ENCODE data around the gene POLR2I. TPM values are rescaled to one million over a fixed set of nuclear protein-coding genes. Genes with fewer than 3 reads are reported as not detected.
A peak's percentile ranks its signal among the peaks of the same experiment; 100 is the strongest.

POLR2I gene
- total RNA-seq, 1 experiment from 2014 or later, result 250 TPM

DNA sequence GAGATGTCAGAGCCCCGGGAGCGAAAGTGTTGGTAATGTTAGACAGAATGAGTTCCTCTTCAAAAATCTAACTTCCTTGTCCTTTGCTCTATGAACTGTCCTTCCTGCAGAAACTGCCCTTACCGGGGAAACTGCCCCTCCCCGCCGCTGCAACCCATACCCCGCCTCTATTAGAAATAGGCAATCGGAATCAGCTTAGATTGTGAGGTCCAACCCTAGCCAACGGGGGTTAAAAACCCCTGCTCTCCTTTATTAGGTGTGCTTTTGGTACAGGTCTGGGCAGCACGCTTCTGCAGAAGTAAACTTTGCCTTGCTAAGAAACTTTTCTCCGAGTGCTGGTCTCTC lies 13.7 kb upstream of the POLR2I start:
- Histone ChIP-seq H3K4me2 (ENCODE audit: low read length) (peak overlapping the region; percentile 78), H3K9ac (ENCODE audit: low read length) (peak overlapping the region; percentile 70), H3K9me3 (ENCODE audit: low read length) (no peaks in the 10 kb centered on the region), H3K4me1 (ENCODE audit: insufficient read depth, low read length) (peaks cover 18% of the 10 kb centered on the region), H3K36me3 (ENCODE audit: low read depth, low read length) (peaks cover 7% of the 10 kb centered on the region; the same call in 1 of the 2 replicates), H3K4me3 (ENCODE audit: low read length) (peak overlapping the region; percentile 57), H2AFZ (ENCODE audit: low read length) (peak overlapping the region; percentile 85), H3F3A (ENCODE audit: low read length, unreplicated experiment) (no peaks in the 10 kb centered on the region), H4K20me1 (ENCODE audit: low read length) (no peaks in the 10 kb centered on the region), H3K27me3 (ENCODE audit: low read length) (no peaks in the 10 kb centered on the region), H3K27ac (ENCODE audit: low read length) (peak overlapping the region; percentile 73), H3K9me2 (replicated peaks; ENCODE audit: low read length) (no peaks in the 10 kb centered on the region), H3K79me2 (ENCODE audit: low read length) (no peaks in the 10 kb centered on the region)
- ChIA-PET CTCF (no interaction called here), POLR2A (ENCODE audit: unreplicated experiment) (interaction anchor here (0.5 to 1.0 kb wide), 4 partner anchors 11 to 529 kb away, joined by 3 to 5 read pairs (median 5); partner anchors contain the start of gene CAPNS1)
- DNase-seq, result no peak
- TF ChIP-seq EZH2phosphoT487 (IDR thresholded peaks at IDR 0.05; ENCODE audit: borderline replicate concordance, low read length), result no peak
- TF ChIP-seq, protein P1, sequence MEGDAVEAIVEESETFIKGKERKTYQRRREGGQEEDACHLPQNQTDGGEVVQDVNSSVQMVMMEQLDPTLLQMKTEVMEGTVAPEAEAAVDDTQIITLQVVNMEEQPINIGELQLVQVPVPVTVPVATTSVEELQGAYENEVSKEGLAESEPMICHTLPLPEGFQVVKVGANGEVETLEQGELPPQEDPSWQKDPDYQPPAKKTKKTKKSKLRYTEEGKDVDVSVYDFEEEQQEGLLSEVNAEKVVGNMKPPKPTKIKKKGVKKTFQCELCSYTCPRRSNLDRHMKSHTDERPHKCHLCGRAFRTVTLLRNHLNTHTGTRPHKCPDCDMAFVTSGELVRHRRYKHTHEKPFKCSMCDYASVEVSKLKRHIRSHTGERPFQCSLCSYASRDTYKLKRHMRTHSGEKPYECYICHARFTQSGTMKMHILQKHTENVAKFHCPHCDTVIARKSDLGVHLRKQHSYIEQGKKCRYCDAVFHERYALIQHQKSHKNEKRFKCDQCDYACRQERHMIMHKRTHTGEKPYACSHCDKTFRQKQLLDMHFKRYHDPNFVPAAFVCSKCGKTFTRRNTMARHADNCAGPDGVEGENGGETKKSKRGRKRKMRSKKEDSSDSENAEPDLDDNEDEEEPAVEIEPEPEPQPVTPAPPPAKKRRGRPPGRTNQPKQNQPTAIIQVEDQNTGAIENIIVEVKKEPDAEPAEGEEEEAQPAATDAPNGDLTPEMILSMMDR (conservative IDR thresholded peaks at IDR 0.05; ENCODE audit: low read depth, low read length), result no peak
- no peak for TF ChIP-seq EZH2 (IDR thresholded peaks at IDR 0.05; ENCODE audit: low read length, unreplicated experiment)
- TSS peak; percentile 91 for BruUV-seq (replicated peaks)
- no peak for ATAC-seq
- intact Hi-C loops (cut with micrococcal nuclease), result no loop called here

DNA sequence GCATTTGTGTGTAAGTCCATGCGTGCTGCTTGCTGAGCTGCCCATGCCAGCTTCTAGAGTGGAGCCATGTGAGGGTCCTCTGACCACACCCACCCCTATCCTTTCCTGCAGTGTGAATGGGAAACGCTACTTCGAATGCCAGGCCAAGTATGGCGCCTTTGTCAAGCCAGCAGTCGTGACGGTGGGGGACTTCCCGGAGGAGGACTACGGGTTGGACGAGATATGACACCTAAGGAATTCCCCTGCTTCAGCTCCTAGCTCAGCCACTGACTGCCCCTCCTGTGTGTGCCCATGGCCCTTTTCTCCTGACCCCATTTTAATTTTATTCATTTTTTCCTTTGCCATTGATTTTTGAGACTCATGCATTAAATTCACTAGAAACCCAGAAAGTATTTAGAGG lies 10.9 kb upstream of the POLR2I start:
- 0 out of 2 replicates have a peak, but pooled peaks cover 6% of the 10 kb centered on the region for H3K4me1 ChIP-seq (ENCODE audit: insufficient read depth, low read length)
- H3K9me2 ChIP-seq (replicated peaks; ENCODE audit: low read length), result no peaks in the 10 kb centered on the region
- no peaks in the 10 kb centered on the region for H3K9me3 ChIP-seq (ENCODE audit: low read length)
- no TSS peak for BruUV-seq (replicated peaks)
- TF ChIP-seq EZH2 (IDR thresholded peaks at IDR 0.05; ENCODE audit: low read length, unreplicated experiment) (no peak), EZH2phosphoT487 (IDR thresholded peaks at IDR 0.05; ENCODE audit: borderline replicate concordance, low read length) (no peak)
- TF ChIP-seq, protein P1 (conservative IDR thresholded peaks at IDR 0.05; ENCODE audit: low read depth, low read length), result no peak
- no peak overlapping the region for H3K4me3 ChIP-seq (ENCODE audit: low read length)
- no peak overlapping the region for H3K9ac ChIP-seq (ENCODE audit: low read length)
- no peaks in the 10 kb centered on the region for H4K20me1 ChIP-seq (ENCODE audit: low read length)
- no peak overlapping the region for H2AFZ ChIP-seq (ENCODE audit: low read length)
- intact Hi-C loops (cut with micrococcal nuclease), result no loop called here
- no peaks in the 10 kb centered on the region for H3F3A ChIP-seq (ENCODE audit: low read length, unreplicated experiment)
- no peaks in the 10 kb centered on the region for H3K79me2 ChIP-seq (ENCODE audit: low read length)
- no peak overlapping the region for H3K4me2 ChIP-seq (ENCODE audit: low read length)
- ATAC-seq (no peak), DNase-seq (no peak)
- no peak overlapping the region for H3K27ac ChIP-seq (ENCODE audit: low read length)
- POLR2A ChIA-PET (ENCODE audit: unreplicated experiment), result interaction anchor here (0.6 kb wide), 1 partner anchor 112 kb away, joined by 3 read pairs; no protein-coding TSS in a partner anchor
- H3K36me3 ChIP-seq (ENCODE audit: low read depth, low read length), result peaks cover 7% of the 10 kb centered on the region; the same call in 1 of the 2 replicates
- no peaks in the 10 kb centered on the region for H3K27me3 ChIP-seq (ENCODE audit: low read length)
- CTCF ChIA-PET, result no interaction called here

DNA sequence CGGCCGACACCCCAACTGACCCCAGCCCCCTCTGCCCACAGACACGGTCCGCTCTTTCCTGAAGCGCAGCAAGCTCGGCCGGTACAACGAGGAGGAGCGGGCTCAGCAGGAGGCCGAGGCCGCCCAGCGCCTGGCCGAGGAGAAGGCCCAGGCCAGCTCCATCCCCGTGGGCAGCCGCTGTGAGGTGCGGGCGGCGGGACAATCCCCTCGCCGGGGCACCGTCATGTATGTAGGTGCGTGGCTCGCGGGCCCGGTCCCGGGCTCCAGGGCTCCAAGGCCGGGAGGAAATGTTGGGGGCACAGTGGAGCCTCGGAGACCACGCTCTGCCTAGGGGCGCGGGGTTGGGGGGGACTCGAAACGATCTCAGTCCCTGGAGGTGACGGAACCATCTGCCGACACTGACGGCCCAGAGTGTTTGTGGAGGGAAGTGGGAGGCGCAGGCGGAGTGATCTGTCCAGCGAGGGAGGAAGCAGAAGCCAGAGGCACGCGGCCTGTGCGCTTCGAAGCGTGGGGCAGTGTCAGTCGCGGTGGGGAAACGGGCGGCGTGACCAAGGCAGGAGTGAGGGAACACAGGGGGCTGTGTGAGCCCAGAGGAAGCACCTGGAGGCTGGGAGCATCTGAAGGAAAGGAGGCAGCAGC lies 6.9 kb upstream of the POLR2I start:
- intact Hi-C loops (cut with micrococcal nuclease), result no loop called here
- POLR2A ChIA-PET (ENCODE audit: unreplicated experiment), result no interaction called here
- H3K4me1 ChIP-seq (ENCODE audit: insufficient read depth, low read length), result 0 out of 2 replicates have a peak, but pooled peaks cover 3% of the 10 kb centered on the region
- H3K27ac ChIP-seq (ENCODE audit: low read length), result no peak overlapping the region
- no peaks in the 10 kb centered on the region for H3K9me3 ChIP-seq (ENCODE audit: low read length)
- no peak for DNase-seq
- BruUV-seq (replicated peaks), result no TSS peak
- peaks cover 3% of the 10 kb centered on the region; the same call in 1 of the 2 replicates for H3K79me2 ChIP-seq (ENCODE audit: low read length)
- no peak overlapping the region for H3K9ac ChIP-seq (ENCODE audit: low read length)
- H3K36me3 ChIP-seq (ENCODE audit: low read depth, low read length), result peaks cover 7% of the 10 kb centered on the region; the same call in 1 of the 2 replicates
- no peak for TF ChIP-seq EZH2phosphoT487 (IDR thresholded peaks at IDR 0.05; ENCODE audit: borderline replicate concordance, low read length)
- TF ChIP-seq, protein P1 (conservative IDR thresholded peaks at IDR 0.05; ENCODE audit: low read depth, low read length), result no peak
- TF ChIP-seq EZH2 (IDR thresholded peaks at IDR 0.05; ENCODE audit: low read length, unreplicated experiment), result no peak
- H3K4me3 ChIP-seq (ENCODE audit: low read length), result no peak overlapping the region
- H3K27me3 ChIP-seq (ENCODE audit: low read length), result no peaks in the 10 kb centered on the region
- no peak for ATAC-seq
- CTCF ChIA-PET, result no interaction called here
- H4K20me1 ChIP-seq (ENCODE audit: low read length), result no peaks in the 10 kb centered on the region
- no peaks in the 10 kb centered on the region for H3K9me2 ChIP-seq (replicated peaks; ENCODE audit: low read length)
- H3F3A ChIP-seq (ENCODE audit: low read length, unreplicated experiment), result no peaks in the 10 kb centered on the region
- H2AFZ ChIP-seq (ENCODE audit: low read length), result no peak overlapping the region
- no peak overlapping the region for H3K4me2 ChIP-seq (ENCODE audit: low read length)

All from PC-3 (cell line).